GM12878 (cell line): Measurements from ENCODE around the gene NPBWR2.

Experiments used
- BHLHE40 ChIP-seq, 2 experiments: fragments of 450-650 bp in 1 of 2; IDR thresholded peaks; 2 replicates each; pipeline ENCODE4 v1.6.1; 2011 to 2017; ENCODE audit warnings: low read depth in 2 of 2, borderline replicate concordance in 1 of 2, improper control_type of control experiment in 1 of 2, low read length in 1 of 2, mild to moderate bottlenecking in 1 of 2
- CBFB ChIP-seq: IDR thresholded peaks from 2 replicates; pipeline ENCODE4 v1.6.1; 2016; ENCODE audit warnings: antibody characterized with exemption, low read depth
- CTCF ChIP-seq, 3 experiments: IDR thresholded peaks in 2 of 3; conservative IDR thresholded peaks in 1 of 3; 2 replicates each; pipeline ENCODE4 v1.5.1; 2011; ENCODE audit warnings: low read depth in 3 of 3, low read length in 3 of 3, mild to moderate bottlenecking in 3 of 3, control low read depth in 2 of 3, moderate library complexity in 2 of 3, inconsistent platforms in 1 of 3, mixed read lengths in 1 of 3; ENCODE audit not compliant: control insufficient read depth in 2 of 3, insufficient read depth in 1 of 3; ENCODE audit errors: extremely low read depth in 1 of 3
- EP300 ChIP-seq, 2 experiments: fragments of 150-350 bp in 1 of 2; IDR thresholded peaks; 2 replicates each; pipeline ENCODE4 v1.6.1; 2011 to 2012; ENCODE audit warnings: low read depth in 2 of 2, low read length in 2 of 2, borderline replicate concordance in 1 of 2, improper control_type of control experiment in 1 of 2, inconsistent platforms in 1 of 2; ENCODE audit not compliant: control insufficient read depth in 1 of 2
- POLR2A ChIP-seq: IDR thresholded peaks from 2 replicates; pipeline ENCODE4 v1.6.1; 2011; ENCODE audit warnings: low read depth, mild to moderate bottlenecking, low read length
- SIX5 ChIP-seq: IDR thresholded peaks from 2 replicates; pipeline ENCODE4 v1.6.1; 2011; ENCODE audit warnings: mild to moderate bottlenecking, low read depth, low read length, moderate library complexity; ENCODE audit not compliant: severe bottlenecking

- TF ChIP-seq EP300 (IDR thresholded peaks at IDR 0.05; ENCODE audit: borderline replicate concordance in 1 of 2, control insufficient read depth in 1 of 2, low read depth in 2 of 2, low read length in 2 of 2) (no peak), BHLHE40 (IDR thresholded peaks at IDR 0.05; ENCODE audit: borderline replicate concordance in 1 of 2, low read depth in 2 of 2, low read length in 1 of 2) (no peak), SIX5 (no peak), CTCF (IDR thresholded peaks at IDR 0.05 in 2 of 3, conservative IDR thresholded peaks at IDR 0.05 in 1 of 3; ENCODE audit: control insufficient read depth in 2 of 3, extremely low read depth in 1 of 3, insufficient read depth in 1 of 3, low read depth in 3 of 3, low read length in 3 of 3) (no peak), POLR2A (no peak), CBFB (no peak)
Observed at GRCh38 chr20:64104667-64105451, 2.5 kb downstream of the NPBWR2 start.
